ENCODE results near the gene ATXN1. TPM values are rescaled to one million over a fixed set of nuclear protein-coding genes. Genes with fewer than 3 reads are reported as not detected.

Gene ATXN1
- total and polyA plus RNA-seq, 2 of the 8 experiments (the other 6 are each of a cell fraction or from before 2014, with no cell fraction given): 1.6 to 4.0 TPM

- Histone ChIP-seq H3K18ac (ENCODE audit: extremely low read depth, low read length) (no peak overlapping the region), H3K4me1 (replicated peaks in 1 of 4; ENCODE audit: control insufficient read depth in 3 of 4, insufficient read depth in 4 of 4, low read length in 3 of 4) (no peaks in the 10 kb centered on the region), H2BK20ac (ENCODE audit: low read length) (no peak overlapping the region), H3K27ac (ENCODE audit: low read depth, low read length) (no peak overlapping the region), H4K20me1 (replicated peaks in 1 of 2; ENCODE audit: control insufficient read depth in 1 of 2, insufficient read depth in 2 of 2, low read length in 2 of 2) (no peaks in the 10 kb centered on the region), H3K27me3 (replicated peaks in 1 of 4; ENCODE audit: control insufficient read depth in 3 of 4, extremely low read depth in 1 of 4, insufficient read depth in 3 of 4, low read length in 3 of 4) (no peaks in the 10 kb centered on the region), H3K23ac (ENCODE audit: insufficient read length) (no peak overlapping the region), H2BK12ac (ENCODE audit: low read depth, low read length) (no peak overlapping the region), H3K4me2 (ENCODE audit: insufficient read depth in 1 of 2, low read depth in 2 of 2, low read length in 2 of 2) (no peak overlapping the region), H3K9me3 (ENCODE audit: insufficient read depth in 2 of 2, low read depth in 1 of 2, low read length in 1 of 2) (no peaks in the 10 kb centered on the region), H4K8ac (ENCODE audit: extremely low read depth, insufficient read depth, low read length) (no peak overlapping the region), H3K23me2 (ENCODE audit: low read depth, low read length) (no peaks in the 10 kb centered on the region), H3K9ac (replicated peaks in 1 of 4; ENCODE audit: extremely low read depth in 1 of 4, low read depth in 3 of 4, low read length in 3 of 4) (no peak overlapping the region), H3K4ac (replicated peaks; ENCODE audit: insufficient read length, low read depth, low read length) (no peak overlapping the region), H3K4me3 (ENCODE audit: extremely low read depth in 1 of 4, insufficient read depth in 2 of 4, low read depth in 3 of 4, low read length in 4 of 4) (no peak overlapping the region), H3K79me2 (ENCODE audit: control insufficient read depth in 1 of 2, insufficient read depth in 2 of 2, low read length in 2 of 2) (no peaks in the 10 kb centered on the region), H2AK5ac (ENCODE audit: low read depth, low read length) (no peak overlapping the region), H2BK15ac (ENCODE audit: low read length) (no peak overlapping the region), H2AFZ (ENCODE audit: low read length) (no peak overlapping the region), H4K5ac (ENCODE audit: insufficient read length, low read depth, low read length) (no peak overlapping the region), H2BK120ac (replicated peaks; ENCODE audit: low read depth, low read length) (no peak overlapping the region), H3K14ac (ENCODE audit: insufficient read length) (no peak overlapping the region), H3K36me3 (ENCODE audit: control insufficient read depth in 2 of 4, insufficient read depth in 4 of 4, low read length in 3 of 4) (no peaks in the 10 kb centered on the region), H4K91ac (replicated peaks; ENCODE audit: insufficient read length, low read length) (no peak overlapping the region), H2BK5ac (ENCODE audit: low read depth, low read length) (no peak overlapping the region), H3K79me1 (ENCODE audit: low read depth, low read length) (no peaks in the 10 kb centered on the region), H3K56ac (replicated peaks; ENCODE audit: insufficient read length, low read depth, low read length) (no peak overlapping the region)
- ChIA-PET CTCF (ENCODE audit: partially characterized antibody) (no interaction called here), POLR2A (ENCODE audit: partially characterized antibody) (no interaction called here)
- WGBS, 2 experiments (ENCODE audit: extremely low coverage in 1 of 2, insufficient coverage in 1 of 2, insufficient read length in 1 of 2, insufficient replicate concordance in 2 of 2, low coverage in 1 of 2, low lambda C conversion rate in 2 of 2, missing lambda C conversion rate in 1 of 2): 91% methylated on average over 2 of the region's 2 CpGs; no CpG with 5 or more reads in 1 of the 2 experiments
- no peak for DNase-seq (ENCODE audit: low read depth in 1 of 2, low spot score in 2 of 2)
- FAIRE-seq: no peak
- TF ChIP-seq CHD2 (IDR thresholded peaks at IDR 0.05; ENCODE audit: low read length) (no peak), SIX5 (IDR thresholded peaks at IDR 0.05; ENCODE audit: low read depth, low read length) (no peak), TAF1 (IDR thresholded peaks at IDR 0.05; ENCODE audit: low read depth, low read length) (no peak), SP2 (IDR thresholded peaks at IDR 0.05; ENCODE audit: low read length) (no peak), HDAC2 (IDR thresholded peaks at IDR 0.05; ENCODE audit: borderline replicate concordance in 1 of 2, low read depth in 2 of 2, low read length in 2 of 2) (no peak), RAD21 (IDR thresholded peaks at IDR 0.05 in 1 of 2, conservative IDR thresholded peaks at IDR 0.05 in 1 of 2; ENCODE audit: low read depth in 2 of 2, low read length in 2 of 2) (no peak)
Observed at GRCh38 chr6:16619777-16620176, 141.5 kb downstream of the ATXN1 start.
